Measurements from ENCODE around the gene PRELID3B.
"Not testable (repeated sequence)": the region's sequence is repeated elsewhere in the genome, so short reads cannot be mapped to it uniquely, and the experiment has no call there.

PRELID3B gene

GRCh38 chr20:59018817-59019216 is 23.8 kb downstream of the PRELID3B start:
- no peaks in the 10 kb centered on the region for H3K27me3 ChIP-seq (ENCODE audit: control insufficient read depth in 2 of 2, insufficient read depth in 2 of 2, low read length in 2 of 2)
- H3K4me3 ChIP-seq (ENCODE audit: low read length in 2 of 2) = no peak overlapping the region
- no peak overlapping the region for H3K27ac ChIP-seq (ENCODE audit: low read depth in 2 of 2, low read length in 2 of 2)
- peaks cover 7 to 13% of the 10 kb centered on the region in 2 donors for H3K36me3 ChIP-seq (ENCODE audit: control insufficient read depth in 2 of 2, insufficient read depth in 2 of 2, low read length in 2 of 2)
- peaks cover 0 to 4% of the 10 kb centered on the region in 2 donors for H3K4me1 ChIP-seq (ENCODE audit: control insufficient read depth in 2 of 2, insufficient read depth in 2 of 2, low read length in 2 of 2)
- no peaks in the 10 kb centered on the region for H3K9me3 ChIP-seq (ENCODE audit: control insufficient read depth in 2 of 2, low read length in 2 of 2)
- H3K9ac ChIP-seq (ENCODE audit: low read depth in 1 of 2, low read length in 2 of 2) = no peak overlapping the region

DNA sequence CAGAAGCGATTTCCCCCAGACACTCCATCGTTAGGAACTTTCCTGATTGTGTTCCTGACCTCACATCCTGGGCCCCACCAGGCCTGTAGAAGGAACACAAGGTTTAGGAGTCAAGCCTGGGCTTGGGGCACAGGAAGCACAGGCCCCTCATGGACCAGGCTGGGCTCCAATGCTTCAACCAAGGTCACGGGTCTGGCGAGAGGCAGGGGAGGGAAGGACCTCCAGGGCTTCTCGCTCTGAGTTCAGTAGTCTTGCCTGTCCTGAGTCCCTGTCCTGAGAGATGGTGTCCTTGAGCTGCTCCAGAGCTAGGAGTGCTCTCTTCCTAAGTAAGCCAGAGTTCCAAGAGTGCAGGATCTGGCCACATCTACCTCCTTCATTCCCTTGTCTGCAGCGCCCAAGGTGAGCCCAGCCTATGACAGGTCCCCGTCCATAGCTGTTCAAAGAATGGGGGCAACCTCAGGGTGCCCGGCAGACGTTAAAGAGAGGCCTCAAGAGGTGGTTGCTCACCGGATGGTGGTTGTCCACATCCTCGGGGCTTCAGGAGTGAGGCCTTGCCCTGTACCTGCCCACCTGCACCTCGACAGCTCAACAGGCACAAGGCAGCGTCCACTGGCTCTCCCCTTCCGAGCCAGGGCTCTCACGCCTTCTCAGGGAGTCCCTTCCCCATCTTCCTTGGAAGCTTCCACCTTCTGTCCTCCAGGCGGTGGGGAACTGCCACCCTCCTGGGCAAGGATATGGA is 24.9 kb downstream of the PRELID3B start:
- Histone ChIP-seq H3K4me3 (ENCODE audit: low read length in 2 of 2) (no peak overlapping the region), H3K4me1 (ENCODE audit: control insufficient read depth in 2 of 2, insufficient read depth in 2 of 2, low read length in 2 of 2) (peaks cover 0 to 5% of the 10 kb centered on the region in 2 donors), H3K9me3 (ENCODE audit: control insufficient read depth in 2 of 2, low read length in 2 of 2) (no peaks in the 10 kb centered on the region), H3K36me3 (ENCODE audit: control insufficient read depth in 2 of 2, insufficient read depth in 2 of 2, low read length in 2 of 2) (peaks cover 2 to 4% of the 10 kb centered on the region in 2 donors), H3K27me3 (ENCODE audit: control insufficient read depth in 2 of 2, insufficient read depth in 2 of 2, low read length in 2 of 2) (no peaks in the 10 kb centered on the region), H3K27ac (ENCODE audit: low read depth in 2 of 2, low read length in 2 of 2) (no peak overlapping the region), H3K9ac (ENCODE audit: low read depth in 1 of 2, low read length in 2 of 2) (no peak overlapping the region)

DNA sequence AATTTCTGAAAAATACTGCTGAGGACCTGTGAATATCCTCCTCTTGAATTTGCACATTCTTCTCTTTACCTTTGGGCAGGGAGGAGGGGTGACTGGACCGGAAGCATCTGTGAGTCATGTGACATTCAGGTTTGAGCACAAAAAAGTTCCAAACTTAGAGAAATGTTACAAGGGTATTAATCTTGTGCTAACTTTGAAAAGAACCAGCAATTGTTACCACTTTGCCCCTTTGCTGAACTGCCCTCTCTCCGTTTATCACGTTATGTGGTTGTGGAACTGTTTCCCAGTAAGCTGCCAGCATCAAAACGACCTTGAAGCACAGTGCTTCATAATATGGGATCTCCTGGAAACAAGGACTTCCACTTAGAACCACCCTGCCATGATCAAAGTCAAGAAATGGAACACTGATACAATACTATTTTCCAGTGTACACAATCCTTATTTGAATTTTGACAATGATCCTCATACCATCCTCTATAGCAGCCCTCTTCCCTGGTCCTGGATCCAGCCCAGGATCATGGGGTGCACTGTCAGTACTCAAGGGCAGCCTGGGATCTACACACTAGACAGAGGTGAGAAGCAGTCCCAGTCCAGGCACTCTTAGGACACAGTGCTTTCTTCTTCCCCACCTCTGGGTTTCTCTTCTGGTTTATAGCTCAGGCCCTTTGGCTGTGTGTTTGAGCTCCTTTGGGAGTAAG is 25.6 kb downstream of the PRELID3B start:
- no peak overlapping the region for H3K9ac ChIP-seq (ENCODE audit: low read depth in 1 of 2, low read length in 2 of 2)
- H3K4me3 ChIP-seq (ENCODE audit: low read length in 2 of 2) = no peak overlapping the region
- H3K27me3 ChIP-seq (ENCODE audit: control insufficient read depth in 2 of 2, insufficient read depth in 2 of 2, low read length in 2 of 2) = no peaks in the 10 kb centered on the region
- H3K36me3 ChIP-seq (ENCODE audit: control insufficient read depth in 2 of 2, insufficient read depth in 2 of 2, low read length in 2 of 2) = peaks cover 0 to 3% of the 10 kb centered on the region in 2 donors
- H3K9me3 ChIP-seq (ENCODE audit: control insufficient read depth in 2 of 2, low read length in 2 of 2) = no peaks in the 10 kb centered on the region
- no peak overlapping the region for H3K27ac ChIP-seq (ENCODE audit: low read depth in 2 of 2, low read length in 2 of 2)
- peaks cover 0 to 5% of the 10 kb centered on the region in 2 donors for H3K4me1 ChIP-seq (ENCODE audit: control insufficient read depth in 2 of 2, insufficient read depth in 2 of 2, low read length in 2 of 2)

GRCh38 chr20:59015812-59016711 is 26.5 kb downstream of the PRELID3B start:
- Histone ChIP-seq H3K36me3 (ENCODE audit: control insufficient read depth in 2 of 2, insufficient read depth in 2 of 2, low read length in 2 of 2) (peaks cover 0 to 3% of the 10 kb centered on the region in 2 donors), H3K27me3 (ENCODE audit: control insufficient read depth in 2 of 2, insufficient read depth in 2 of 2, low read length in 2 of 2) (no peaks in the 10 kb centered on the region), H3K9me3 (ENCODE audit: control insufficient read depth in 2 of 2, low read length in 2 of 2) (no peaks in the 10 kb centered on the region), H3K9ac (ENCODE audit: low read depth in 1 of 2, low read length in 2 of 2) (no peak overlapping the region), H3K4me1 (ENCODE audit: control insufficient read depth in 2 of 2, insufficient read depth in 2 of 2, low read length in 2 of 2) (peaks cover 0 to 5% of the 10 kb centered on the region in 2 donors), H3K4me3 (ENCODE audit: low read length in 2 of 2) (no peak overlapping the region), H3K27ac (ENCODE audit: low read depth in 2 of 2, low read length in 2 of 2) (no peak overlapping the region)

GRCh38 chr20:59015411-59015810 is 27.2 kb downstream of the PRELID3B start:
- no peaks in the 10 kb centered on the region for H3K9me3 ChIP-seq (ENCODE audit: control insufficient read depth in 2 of 2, low read length in 2 of 2)
- H3K4me3 ChIP-seq (ENCODE audit: low read length in 2 of 2) = no peak overlapping the region
- H3K27me3 ChIP-seq (ENCODE audit: control insufficient read depth in 2 of 2, insufficient read depth in 2 of 2, low read length in 2 of 2) = no peaks in the 10 kb centered on the region
- no peak overlapping the region for H3K27ac ChIP-seq (ENCODE audit: low read depth in 2 of 2, low read length in 2 of 2)
- H3K9ac ChIP-seq (ENCODE audit: low read depth in 1 of 2, low read length in 2 of 2) = no peak overlapping the region
- H3K4me1 ChIP-seq (ENCODE audit: control insufficient read depth in 2 of 2, insufficient read depth in 2 of 2, low read length in 2 of 2) = peaks cover 4 to 7% of the 10 kb centered on the region in 2 donors
- no peaks in the 10 kb centered on the region for H3K36me3 ChIP-seq (ENCODE audit: control insufficient read depth in 2 of 2, insufficient read depth in 2 of 2, low read length in 2 of 2)

DNA sequence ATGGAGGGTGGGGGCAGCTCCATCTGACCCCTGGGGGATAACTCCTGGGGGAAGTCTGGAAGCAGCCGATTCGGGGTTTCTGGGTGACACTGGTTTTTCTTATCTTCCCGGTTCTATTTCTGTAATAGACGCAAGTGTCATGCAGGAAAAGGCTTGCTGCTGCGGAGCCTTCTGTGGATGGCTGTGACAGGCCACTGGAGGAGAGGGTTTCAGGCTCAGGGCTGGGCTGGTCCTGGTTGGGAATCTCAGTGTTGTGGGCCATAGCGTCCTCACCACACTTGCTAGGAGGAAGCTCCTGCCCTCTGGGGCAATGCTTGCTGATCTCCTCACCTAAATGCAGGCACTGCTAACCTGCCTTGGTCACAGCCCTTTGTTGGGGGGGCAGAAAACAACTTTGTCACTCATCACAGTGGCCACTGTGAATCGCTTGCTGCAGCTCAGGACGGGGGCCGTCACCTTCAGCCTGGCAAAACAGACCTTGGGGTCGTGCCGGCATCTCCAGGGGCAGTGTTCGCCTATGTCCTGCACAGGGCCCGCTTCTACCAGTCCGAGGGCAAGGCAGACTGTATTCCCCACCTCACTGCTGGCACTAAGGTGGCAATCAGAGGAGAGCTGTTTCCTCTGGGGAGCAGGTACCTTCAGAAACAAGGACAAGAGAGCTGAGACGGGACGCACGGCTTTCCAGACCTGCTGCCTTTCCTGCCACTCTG is 27.8 kb downstream of the PRELID3B start:
- H3K36me3 ChIP-seq (ENCODE audit: control insufficient read depth in 2 of 2, insufficient read depth in 2 of 2, low read length in 2 of 2) = no peaks in the 10 kb centered on the region

GRCh38 chr20:59013959-59014608 is 28.5 kb downstream of the PRELID3B start:
- no peaks in the 10 kb centered on the region for H3K27me3 ChIP-seq (ENCODE audit: control insufficient read depth in 2 of 2, insufficient read depth in 2 of 2, low read length in 2 of 2)
- H3K4me3 ChIP-seq (ENCODE audit: low read length in 2 of 2) = no peak overlapping the region
- no peaks in the 10 kb centered on the region for H3K9me3 ChIP-seq (ENCODE audit: control insufficient read depth in 2 of 2, low read length in 2 of 2)
- no peak overlapping the region for H3K27ac ChIP-seq (ENCODE audit: low read depth in 2 of 2, low read length in 2 of 2)
- H3K9ac ChIP-seq (ENCODE audit: low read depth in 1 of 2, low read length in 2 of 2) = no peak overlapping the region
- H3K36me3 ChIP-seq (ENCODE audit: control insufficient read depth in 2 of 2, insufficient read depth in 2 of 2, low read length in 2 of 2) = no peaks in the 10 kb centered on the region
- H3K4me1 ChIP-seq (ENCODE audit: control insufficient read depth in 2 of 2, insufficient read depth in 2 of 2, low read length in 2 of 2) = peaks cover 4 to 12% of the 10 kb centered on the region in 2 donors

More for the DNA sequence above, 27.8 kb downstream of the PRELID3B start:
- Histone ChIP-seq H3K4me3 (ENCODE audit: low read length in 2 of 2) (no peak overlapping the region), H3K4me1 (ENCODE audit: control insufficient read depth in 2 of 2, insufficient read depth in 2 of 2, low read length in 2 of 2) (peaks cover 4 to 12% of the 10 kb centered on the region in 2 donors), H3K27ac (ENCODE audit: low read depth in 2 of 2, low read length in 2 of 2) (no peak overlapping the region), H3K9me3 (ENCODE audit: control insufficient read depth in 2 of 2, low read length in 2 of 2) (no peaks in the 10 kb centered on the region), H3K27me3 (ENCODE audit: control insufficient read depth in 2 of 2, insufficient read depth in 2 of 2, low read length in 2 of 2) (no peaks in the 10 kb centered on the region), H3K9ac (ENCODE audit: low read depth in 1 of 2, low read length in 2 of 2) (no peak overlapping the region)

- H3K9ac ChIP-seq (ENCODE audit: low read depth in 1 of 2, low read length in 2 of 2) = no peak overlapping the region
- H3K36me3 ChIP-seq (ENCODE audit: control insufficient read depth in 2 of 2, insufficient read depth in 2 of 2, low read length in 2 of 2) = no peaks in the 10 kb centered on the region
- no peaks in the 10 kb centered on the region for H3K9me3 ChIP-seq (ENCODE audit: control insufficient read depth in 2 of 2, low read length in 2 of 2)
- no peak overlapping the region for H3K4me3 ChIP-seq (ENCODE audit: low read length in 2 of 2)
- H3K4me1 ChIP-seq (ENCODE audit: control insufficient read depth in 2 of 2, insufficient read depth in 2 of 2, low read length in 2 of 2) = peaks cover 4 to 12% of the 10 kb centered on the region in 2 donors
- H3K27ac ChIP-seq (ENCODE audit: low read depth in 2 of 2, low read length in 2 of 2) = no peak overlapping the region
- H3K27me3 ChIP-seq (ENCODE audit: control insufficient read depth in 2 of 2, insufficient read depth in 2 of 2, low read length in 2 of 2) = no peaks in the 10 kb centered on the region
Measured at GRCh38 chr20:59013031-59013951, 29.3 kb downstream of the PRELID3B start.

- H3K9me3 ChIP-seq (ENCODE audit: control insufficient read depth in 2 of 2, low read length in 2 of 2); H3K36me3 ChIP-seq (ENCODE audit: control insufficient read depth in 2 of 2, insufficient read depth in 2 of 2, low read length in 2 of 2); H3K27me3 ChIP-seq (ENCODE audit: control insufficient read depth in 2 of 2, insufficient read depth in 2 of 2, low read length in 2 of 2); H3K4me3 ChIP-seq (ENCODE audit: low read length in 2 of 2); H3K27ac ChIP-seq (ENCODE audit: low read depth in 2 of 2, low read length in 2 of 2); H3K9ac ChIP-seq (ENCODE audit: low read depth in 1 of 2, low read length in 2 of 2): not testable (repeated sequence)
- H3K4me1 ChIP-seq (ENCODE audit: control insufficient read depth in 2 of 2, insufficient read depth in 2 of 2, low read length in 2 of 2) = peaks cover 10 to 12% of the 10 kb centered on the region in 2 donors
Measured at GRCh38 chr20:59011874-59012157, 30.8 kb downstream of the PRELID3B start.

Data from mucosa of rectum (tissue), 2 donors.